H7 (cell line): ENCODE data around the gene C17orf58. TPM values are rescaled to one million over a fixed set of nuclear protein-coding genes. Genes with fewer than 3 reads are reported as not detected.

Experiments
- DNase-seq: peaks from one replicate; pipeline ENCODE4 v3.0.0; 2012
- H3K27me3 ChIP-seq: 2 replicates; pipeline ENCODE4 v1.6.0; 2011; ENCODE audit warnings: mild to moderate bottlenecking, low read length; ENCODE audit not compliant: control insufficient read depth, insufficient read depth
- H3K36me3 ChIP-seq: replicated peaks from 2 replicates; pipeline ENCODE4 v1.5.1; 2011; ENCODE audit warnings: low read length; ENCODE audit not compliant: control insufficient read depth, insufficient read depth
- H3K4me3 ChIP-seq: 2 replicates; pipeline ENCODE4 v1.5.1; 2011; ENCODE audit warnings: low read depth, mild to moderate bottlenecking, control low read depth, low read length, moderate library complexity; ENCODE audit not compliant: insufficient read depth
- total RNA-seq: library from RNA; depleted of rRNA; stranded (reverse); fragments of >200 nt; shearing (Covaris generic); gene quantifications from 2 replicates; pipeline ENCODE4 v1.2.3, GENCODE V29; 2014; rRNA removed

Gene C17orf58
- total RNA-seq, 1 experiment from 2014 or later, result 55.8 TPM

- Histone ChIP-seq H3K4me3 (no peak overlapping the region), H3K27me3 (no peaks in the 10 kb centered on the region), H3K36me3 (peaks cover 37% of the 10 kb centered on the region)
- no peak for DNase-seq
Measured at GRCh38 chr17:67950945-67951344, 45.3 kb downstream of the C17orf58 start.

GRCh38 chr17:67947325-67947813 is 48.9 kb downstream of the C17orf58 start:
- DNase-seq, result no peak
- Histone ChIP-seq H3K27me3 (no peaks in the 10 kb centered on the region), H3K4me3 (no peak overlapping the region), H3K36me3 (peaks cover 58% of the 10 kb centered on the region)

- H3K4me3 ChIP-seq, result no peak overlapping the region
- H3K36me3 ChIP-seq, result peaks cover 55% of the 10 kb centered on the region
- no peaks in the 10 kb centered on the region for H3K27me3 ChIP-seq
- no peak for DNase-seq
Measured at GRCh38 chr17:67946513-67946912, 49.8 kb downstream of the C17orf58 start.

- Histone ChIP-seq H3K4me3 (no peak overlapping the region), H3K36me3 (peaks cover 57% of the 10 kb centered on the region), H3K27me3 (no peaks in the 10 kb centered on the region)
- DNase-seq, result no peak
Measured at GRCh38 chr17:67944035-67944434, 52.2 kb downstream of the C17orf58 start.

- H3K4me3 ChIP-seq, result no peak overlapping the region
- no peaks in the 10 kb centered on the region for H3K27me3 ChIP-seq
- H3K36me3 ChIP-seq, result peaks cover 48% of the 10 kb centered on the region
- peak; percentile 31 for DNase-seq
Measured at GRCh38 chr17:67942810-67943209, 53.5 kb downstream of the C17orf58 start.

Other genes with a start within 250 kb of the C17orf58 start
- 52.2 and 65.2 TPM in 2 replicates for gene BPTF, start 171.0 kb downstream of the C17orf58 start, total RNA-seq
- gene KPNA2, start 39.3 kb upstream of the C17orf58 start, total RNA-seq, result 390 and 410 TPM in 2 replicates